Calu3 (cell line): ENCODE data around the gene PDE4B. TPM values are rescaled to one million over a fixed set of nuclear protein-coding genes. Genes with fewer than 3 reads are reported as not detected.

Experiments used
- BruUV-seq: library from RNA; stranded (reverse); fragments of 400-500 nt; replicated peaks from 2 replicates; lab custom pipeline; 2021; lab: Mats Ljungman, UMichigan
- CTCF ChIA-PET: fragments of 300-600 bp; sonication (Branson Sonifier 250); formaldehyde crosslinking; loops from one replicate; lab custom pipeline; 2022; ENCODE audit warnings: antibody characterized with exemption; lab: Charles Lee
- DNase-seq: peaks from one replicate; pipeline ENCODE4 v3.0.0; 2022
- H3K27ac Mint-ChIP-seq: one replicate; pipeline ENCODE4 v1.8.0; 2022; ENCODE audit warnings: mixed read lengths; ENCODE audit not compliant: unreplicated experiment
- H3K27me3 Mint-ChIP-seq: one replicate; pipeline ENCODE4 v1.8.0; 2022; ENCODE audit warnings: mixed read lengths; ENCODE audit not compliant: unreplicated experiment
- H3K36me3 Mint-ChIP-seq: one replicate; pipeline ENCODE4 v1.8.0; 2022; ENCODE audit warnings: mild to moderate bottlenecking, moderate library complexity, mixed read lengths; ENCODE audit not compliant: insufficient read depth, unreplicated experiment
- H3K4me1 Mint-ChIP-seq: one replicate; pipeline ENCODE4 v1.8.0; 2022; ENCODE audit warnings: mild to moderate bottlenecking, low read depth, mixed read lengths; ENCODE audit not compliant: unreplicated experiment
- H3K4me3 Mint-ChIP-seq: one replicate; pipeline ENCODE4 v1.8.0; 2022; ENCODE audit warnings: mild to moderate bottlenecking, low read depth, moderate library complexity, mixed read lengths; ENCODE audit not compliant: unreplicated experiment
- H3K9me3 Mint-ChIP-seq: one replicate; pipeline ENCODE4 v1.8.0; 2022; ENCODE audit warnings: low read depth, mixed read lengths; ENCODE audit not compliant: unreplicated experiment
- intact Hi-C: fragments of 100-400 bp; cut with micrococcal nuclease; formaldehyde crosslinking; loops from one replicate; pipeline ENCODE4 v1.10.0; 2022; ENCODE audit not compliant: unreplicated experiment
- total RNA-seq: library from RNA; stranded (reverse); gene quantifications from 2 replicates; pipeline ENCODE4 v1.2.3, GENCODE V29; 2022
- TF ChIP-seq, protein P1 (sequence below): fragments of 200-600 bp; IDR thresholded peaks from one replicate; pipeline ENCODE4 v1.8.0; 2022; ENCODE audit warnings: antibody characterized with exemption; ENCODE audit not compliant: unreplicated experiment

PDE4B gene
- total RNA-seq, 1 experiment from 2014 or later = 2.9 TPM

DNA sequence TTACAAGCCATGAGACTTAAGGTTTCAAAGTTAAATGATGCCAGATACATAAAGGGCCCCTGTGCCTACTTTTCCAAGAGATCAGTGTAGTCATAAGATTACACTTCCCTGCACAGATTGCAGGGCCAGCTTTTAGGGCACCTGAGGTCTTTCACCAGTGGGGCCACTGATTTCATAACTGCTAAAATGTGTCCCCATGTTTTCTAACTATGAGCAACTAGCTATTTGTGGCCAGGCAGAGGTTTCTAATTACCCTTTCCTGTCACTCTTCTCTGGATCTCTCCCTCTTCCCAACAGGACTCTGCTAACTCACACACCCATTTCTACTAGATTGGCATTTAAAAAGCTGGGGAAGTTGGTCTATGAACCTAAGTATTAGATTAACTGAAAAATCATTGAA, 534.2 kb downstream of the PDE4B start:
- Mint-ChIP-seq H3K36me3 (peaks cover under 1% of the 10 kb centered on the region), H3K27ac (no peak overlapping the region), H3K27me3 (no peaks in the 10 kb centered on the region), H3K4me1 (peaks cover 24% of the 10 kb centered on the region), H3K9me3 (peaks cover 2% of the 10 kb centered on the region), H3K4me3 (no peak overlapping the region)
- intact Hi-C loops = no loop called here
- CTCF ChIA-PET = no interaction called here
- DNase-seq = no peak
- TF ChIP-seq, protein P1, sequence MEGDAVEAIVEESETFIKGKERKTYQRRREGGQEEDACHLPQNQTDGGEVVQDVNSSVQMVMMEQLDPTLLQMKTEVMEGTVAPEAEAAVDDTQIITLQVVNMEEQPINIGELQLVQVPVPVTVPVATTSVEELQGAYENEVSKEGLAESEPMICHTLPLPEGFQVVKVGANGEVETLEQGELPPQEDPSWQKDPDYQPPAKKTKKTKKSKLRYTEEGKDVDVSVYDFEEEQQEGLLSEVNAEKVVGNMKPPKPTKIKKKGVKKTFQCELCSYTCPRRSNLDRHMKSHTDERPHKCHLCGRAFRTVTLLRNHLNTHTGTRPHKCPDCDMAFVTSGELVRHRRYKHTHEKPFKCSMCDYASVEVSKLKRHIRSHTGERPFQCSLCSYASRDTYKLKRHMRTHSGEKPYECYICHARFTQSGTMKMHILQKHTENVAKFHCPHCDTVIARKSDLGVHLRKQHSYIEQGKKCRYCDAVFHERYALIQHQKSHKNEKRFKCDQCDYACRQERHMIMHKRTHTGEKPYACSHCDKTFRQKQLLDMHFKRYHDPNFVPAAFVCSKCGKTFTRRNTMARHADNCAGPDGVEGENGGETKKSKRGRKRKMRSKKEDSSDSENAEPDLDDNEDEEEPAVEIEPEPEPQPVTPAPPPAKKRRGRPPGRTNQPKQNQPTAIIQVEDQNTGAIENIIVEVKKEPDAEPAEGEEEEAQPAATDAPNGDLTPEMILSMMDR = no peak
- BruUV-seq = no TSS peak

DNA sequence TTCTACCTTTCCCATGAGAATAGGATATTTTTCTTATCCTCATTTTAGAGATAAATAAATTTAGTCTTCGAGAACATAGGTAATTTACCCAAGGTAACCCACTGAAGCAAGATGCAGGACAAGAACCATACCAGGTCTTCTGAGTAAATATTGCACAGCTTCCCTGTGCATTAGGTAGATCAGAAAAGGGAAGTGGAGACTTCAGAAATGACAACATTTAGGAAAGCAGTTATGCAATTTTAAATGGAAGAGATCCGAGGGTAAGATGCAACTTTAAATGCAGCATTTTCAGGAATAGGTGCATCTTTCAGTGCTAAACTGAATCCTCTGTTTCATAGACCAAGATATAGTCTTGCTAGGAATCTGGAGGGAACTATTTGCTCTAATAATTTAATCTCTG, 534.9 kb downstream of the PDE4B start:
- no peak for DNase-seq
- intact Hi-C loops = no loop called here
- Mint-ChIP-seq H3K27ac (no peak overlapping the region), H3K36me3 (peaks cover 8% of the 10 kb centered on the region), H3K4me3 (no peak overlapping the region), H3K9me3 (peaks cover 2% of the 10 kb centered on the region), H3K4me1 (peaks cover 24% of the 10 kb centered on the region), H3K27me3 (no peaks in the 10 kb centered on the region)
- TF ChIP-seq, protein P1 = no peak
- CTCF ChIA-PET = no interaction called here
- BruUV-seq = no TSS peak

DNA sequence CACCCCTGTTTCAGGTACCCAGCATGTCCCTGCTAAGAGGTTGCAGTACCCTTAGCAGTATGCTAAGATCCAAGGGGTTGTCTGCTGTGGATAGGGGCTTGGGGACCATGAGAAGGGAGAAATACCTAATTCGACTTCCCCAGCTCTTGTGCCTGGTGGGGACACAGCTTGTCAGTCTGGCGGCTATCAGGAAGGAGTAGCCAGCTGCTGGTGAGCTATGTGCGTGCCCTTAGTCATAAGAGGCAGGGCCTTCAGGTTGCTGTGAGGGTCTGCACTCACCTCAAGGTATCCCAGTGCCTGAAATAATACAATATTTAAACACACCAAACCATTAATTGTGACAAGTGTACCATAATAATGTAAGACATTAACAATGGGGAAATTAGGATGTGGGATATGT, 536.2 kb downstream of the PDE4B start:
- Mint-ChIP-seq H3K36me3 (peaks cover 8% of the 10 kb centered on the region), H3K4me1 (peaks cover 13% of the 10 kb centered on the region), H3K4me3 (no peak overlapping the region), H3K27ac (no peak overlapping the region), H3K27me3 (no peaks in the 10 kb centered on the region), H3K9me3 (no peaks in the 10 kb centered on the region)
- no TSS peak for BruUV-seq
- CTCF ChIA-PET = no interaction called here
- intact Hi-C loops = no loop called here
- TF ChIP-seq, protein P1 = no peak
- no peak for DNase-seq

GRCh38 chr1:66330722-66331141, 538.0 kb downstream of the PDE4B start:
- no peak for DNase-seq
- Mint-ChIP-seq H3K27me3 (no peaks in the 10 kb centered on the region), H3K9me3 (no peaks in the 10 kb centered on the region), H3K4me3 (no peak overlapping the region), H3K36me3 (peaks cover 8% of the 10 kb centered on the region), H3K27ac (no peak overlapping the region), H3K4me1 (peaks cover 9% of the 10 kb centered on the region)
- no TSS peak for BruUV-seq
- TF ChIP-seq, protein P1 = no peak
- CTCF ChIA-PET = no interaction called here
- intact Hi-C loops = loop anchor here (1.0 to 5.0 kb wide), 2 partner anchors 59 to 107 kb away; no protein-coding TSS in a partner anchor
